CD4-positive, alpha-beta T cell treated with Interleukin-6 at 100 ng/mL for 8 hours (primary cell): ENCODE results near the gene SND1.
A peak's percentile ranks its signal among the peaks of the same experiment; 100 is the strongest.
"Not testable (repeated sequence)": the region's sequence is repeated elsewhere in the genome, so short reads cannot be mapped to it uniquely, and the experiment has no call there.

Experiments used
- DNase-seq: peaks from one replicate; pipeline ENCODE4 v3.0.0-alpha.2; 2020; ENCODE audit warnings: mixed read lengths, low spot score

The SND1 gene

DNA sequence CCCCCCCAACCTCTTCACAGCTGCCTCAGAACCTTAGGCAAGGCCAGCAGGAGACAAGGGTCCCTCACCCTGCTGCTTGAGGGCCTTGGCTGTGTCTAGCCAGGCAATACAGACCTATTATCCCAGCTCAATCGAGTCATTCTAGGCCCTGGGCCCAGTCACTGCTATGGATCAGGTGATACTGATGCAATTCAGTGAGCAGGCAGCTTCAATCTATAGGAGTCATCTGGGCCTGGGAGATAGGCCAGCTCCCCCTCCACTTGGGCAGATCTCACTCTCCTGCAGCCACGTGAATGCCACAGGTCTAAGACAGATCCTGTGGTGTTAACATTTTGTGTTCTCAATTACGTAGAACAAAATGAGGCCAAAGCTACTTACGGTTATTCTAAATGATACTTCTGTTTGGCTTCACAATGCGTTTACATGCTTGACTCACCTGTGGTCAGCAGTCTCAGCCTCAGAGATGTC, 447.2 kb downstream of the SND1 start:
- DNase-seq: no peak

DNA sequence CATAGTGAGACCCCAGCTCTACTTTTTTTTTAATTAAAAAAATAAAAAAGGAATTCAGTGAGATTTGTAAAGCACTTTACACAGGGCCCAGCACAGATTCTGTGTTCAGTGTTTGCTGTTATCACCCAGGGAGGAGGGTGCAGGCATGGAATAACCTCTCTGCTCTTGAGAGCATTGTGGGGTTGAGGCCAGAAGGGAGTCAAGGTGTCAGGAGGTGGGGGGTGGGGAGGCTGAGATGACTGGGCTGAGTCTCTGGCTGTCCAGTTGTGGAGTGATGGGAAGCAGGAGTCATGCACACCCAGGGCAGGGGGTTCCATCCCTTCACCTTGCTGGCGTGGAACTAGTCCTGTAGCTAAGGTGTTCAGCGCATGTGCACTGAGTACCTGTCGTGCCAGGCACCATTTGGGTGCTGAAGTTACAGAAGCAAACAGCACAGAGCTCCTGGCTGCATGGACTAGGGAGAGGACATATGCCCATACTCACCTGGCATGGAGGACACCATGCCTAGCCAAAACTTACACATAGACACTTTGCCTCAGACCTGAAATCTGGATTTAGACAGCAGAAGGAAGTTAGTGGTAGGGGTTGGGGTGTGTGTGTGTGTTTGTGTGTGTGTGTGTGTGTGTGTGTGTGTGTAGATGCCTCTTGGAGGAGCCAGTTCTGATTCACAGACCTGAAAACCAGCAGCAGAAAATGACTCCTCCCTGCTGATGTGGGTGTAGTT, 448.4 kb downstream of the SND1 start:
- DNase-seq: no peak

DNA sequence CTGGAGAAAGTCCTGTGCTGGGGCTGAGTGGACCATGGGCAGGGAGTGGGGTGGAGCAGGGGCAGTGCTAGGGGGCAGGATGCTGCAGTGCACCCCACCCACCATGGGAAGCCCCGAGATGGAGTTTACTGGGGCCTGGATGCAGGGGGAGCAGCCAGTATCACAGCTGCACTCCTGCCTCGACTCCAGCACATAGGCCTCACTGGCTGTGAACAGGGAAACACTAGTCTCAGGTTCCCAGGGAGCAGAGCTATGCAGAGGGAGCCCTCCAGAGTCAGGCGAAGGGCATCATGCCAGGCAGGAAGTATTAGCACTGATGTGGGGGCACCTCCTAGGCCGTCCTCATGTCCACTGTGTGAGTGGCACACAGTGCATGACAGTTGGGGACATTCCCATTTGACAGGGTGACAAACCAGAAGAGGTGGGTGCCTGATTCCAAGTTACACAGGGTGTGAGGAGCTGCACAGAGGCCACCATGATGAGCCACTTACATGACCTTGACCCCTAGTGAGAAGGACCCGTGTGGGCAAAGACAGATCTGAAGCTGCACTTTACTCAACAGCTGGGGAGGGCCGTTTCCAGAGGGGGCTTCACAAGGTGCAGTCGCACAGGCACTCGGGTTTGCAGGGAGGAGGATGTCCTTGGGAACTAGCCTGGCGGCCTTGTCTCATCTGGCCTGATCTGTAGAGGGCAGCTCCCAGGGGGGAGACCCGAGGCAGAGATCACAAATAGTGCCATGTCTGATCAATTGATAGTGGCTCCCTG, 449.1 kb downstream of the SND1 start:
- no peak for DNase-seq

DNA sequence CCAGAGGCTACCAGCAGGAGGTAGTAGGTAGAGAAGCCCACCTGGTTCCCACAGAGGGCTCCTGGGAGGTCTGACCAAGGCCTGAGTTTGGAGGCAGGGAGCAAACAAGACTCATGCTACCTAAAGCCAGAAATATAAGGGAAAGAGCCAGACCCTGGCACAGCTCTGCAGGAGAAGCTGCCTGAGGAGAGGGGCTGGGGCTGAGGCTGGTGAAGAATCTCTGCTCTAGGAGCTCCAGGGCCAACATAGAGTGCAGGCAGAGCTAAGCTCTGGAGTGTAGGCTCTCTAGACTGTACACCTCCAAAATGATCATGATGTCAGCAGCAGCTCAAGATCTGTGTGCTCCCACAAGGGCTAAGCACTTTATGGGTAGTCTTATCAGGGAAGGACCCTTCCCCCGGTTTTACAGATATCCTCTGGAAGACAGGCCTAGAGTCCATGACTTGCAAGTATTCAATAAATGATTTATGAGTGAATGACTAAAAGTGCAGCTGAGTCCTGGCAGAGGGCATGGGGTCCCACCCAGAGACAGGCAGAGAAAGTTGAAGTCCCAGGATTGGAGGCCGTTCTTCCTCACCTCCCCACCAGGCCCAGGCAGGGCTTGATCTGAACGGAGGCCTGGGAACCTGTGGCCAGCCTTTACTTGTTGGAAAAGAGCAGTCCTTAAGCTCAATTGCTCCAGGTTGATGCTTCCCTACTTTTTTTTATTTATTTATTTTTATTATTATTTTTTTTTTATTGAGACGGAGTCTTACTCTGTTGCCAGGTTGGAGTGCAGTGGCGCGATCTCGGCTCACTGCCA, 450.7 kb downstream of the SND1 start:
- DNase-seq: no peak

DNA sequence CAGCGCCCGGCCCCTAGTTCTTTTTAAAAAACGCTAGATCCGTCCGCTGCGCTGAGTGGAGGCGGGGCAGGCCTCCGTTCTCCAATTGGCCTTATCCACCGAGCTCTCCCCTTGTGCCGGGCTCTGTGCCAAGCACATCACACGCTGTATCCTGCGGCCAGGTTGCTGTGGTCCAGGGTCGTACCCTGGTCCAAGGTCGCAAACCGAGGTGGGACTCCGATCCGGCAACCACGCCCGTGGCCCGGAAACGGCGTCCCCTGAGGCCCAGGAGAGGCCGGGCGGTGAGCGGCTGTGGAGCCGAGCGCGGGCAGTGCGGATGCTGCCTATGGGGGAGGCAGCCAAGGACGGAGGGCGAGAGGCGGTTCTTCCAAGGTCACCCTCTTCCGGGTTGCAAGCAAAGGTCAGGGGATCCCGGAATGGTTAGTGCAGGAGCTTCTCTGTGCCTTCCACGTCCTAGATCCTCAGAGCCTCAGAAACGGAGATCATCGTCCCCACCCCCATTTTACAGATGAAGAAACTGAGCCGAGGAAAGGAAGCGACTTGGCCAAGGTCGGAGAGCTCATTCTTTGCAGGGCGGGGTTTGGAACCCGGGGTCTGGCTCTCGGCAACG, 451.6 kb downstream of the SND1 start:
- no peak for DNase-seq

DNA sequence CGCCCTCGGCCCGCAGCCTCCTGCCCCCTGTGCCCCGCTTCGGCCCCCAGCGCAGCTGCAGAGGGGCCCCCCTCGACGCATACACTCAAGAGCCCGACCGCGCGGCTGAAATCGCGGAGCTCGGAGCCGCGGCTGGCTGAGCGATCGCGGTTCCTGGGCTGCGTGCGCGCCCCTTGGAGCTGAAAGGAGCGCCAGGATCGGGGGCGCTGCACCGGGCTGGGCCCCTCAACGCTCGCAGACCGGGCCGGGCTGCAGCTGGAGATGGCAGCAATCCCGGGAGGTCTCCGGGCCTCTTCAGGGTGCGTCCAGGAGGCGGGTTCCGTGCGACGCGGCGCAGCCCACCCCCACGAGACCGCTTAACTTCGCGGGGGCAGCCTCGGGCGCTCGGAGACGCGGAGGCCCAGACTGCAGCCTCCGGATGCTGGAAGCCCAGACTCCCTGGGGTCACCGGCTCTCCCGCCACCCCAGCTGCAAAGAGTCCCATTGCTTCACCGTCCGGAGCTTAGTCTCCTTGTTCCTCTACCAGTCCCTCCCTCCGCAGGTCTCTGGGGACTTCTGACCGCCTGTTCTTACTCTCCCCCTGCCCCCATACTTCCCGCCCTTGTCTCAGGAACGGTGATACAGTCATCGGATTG, 452.2 kb downstream of the SND1 start:
- no peak for DNase-seq

DNA sequence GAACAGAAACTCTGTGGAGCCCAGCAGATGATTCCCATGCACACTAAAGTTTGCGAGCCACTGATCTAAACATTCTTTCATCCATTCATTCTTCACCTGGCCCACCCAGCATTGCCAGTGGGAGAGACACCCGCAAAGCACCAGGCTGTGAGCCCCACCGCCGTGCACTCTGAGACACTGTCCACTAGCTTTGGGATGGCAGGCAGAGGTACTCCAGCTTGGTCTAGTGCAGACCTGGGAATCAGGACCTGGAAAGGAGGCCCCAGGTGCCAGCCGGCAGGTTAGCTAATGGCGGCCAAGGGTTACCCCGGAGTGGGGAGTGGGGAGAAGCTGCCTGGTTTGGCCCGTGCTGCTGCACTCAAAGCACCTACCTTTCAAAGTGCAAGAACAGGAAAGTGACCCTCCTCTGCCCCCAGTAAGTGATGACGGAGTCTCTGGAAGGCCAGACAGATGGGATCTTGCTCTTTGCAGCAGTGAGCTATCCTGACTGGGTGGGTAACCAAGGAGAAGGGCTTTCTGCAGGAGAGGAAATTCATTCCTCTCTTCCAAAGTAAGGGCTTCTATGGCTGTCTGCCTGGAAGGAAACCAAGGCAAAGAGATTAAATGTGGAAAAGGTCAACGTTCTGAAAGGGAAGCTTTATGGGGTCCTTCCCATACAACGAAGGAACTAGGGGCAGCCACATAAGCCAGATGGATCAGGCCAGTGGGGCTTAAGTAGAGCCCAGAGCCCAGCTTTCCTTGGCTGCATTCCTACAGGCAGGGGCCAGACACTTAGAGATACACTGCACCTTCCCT, 453.4 kb downstream of the SND1 start:
- DNase-seq: no peak

DNA sequence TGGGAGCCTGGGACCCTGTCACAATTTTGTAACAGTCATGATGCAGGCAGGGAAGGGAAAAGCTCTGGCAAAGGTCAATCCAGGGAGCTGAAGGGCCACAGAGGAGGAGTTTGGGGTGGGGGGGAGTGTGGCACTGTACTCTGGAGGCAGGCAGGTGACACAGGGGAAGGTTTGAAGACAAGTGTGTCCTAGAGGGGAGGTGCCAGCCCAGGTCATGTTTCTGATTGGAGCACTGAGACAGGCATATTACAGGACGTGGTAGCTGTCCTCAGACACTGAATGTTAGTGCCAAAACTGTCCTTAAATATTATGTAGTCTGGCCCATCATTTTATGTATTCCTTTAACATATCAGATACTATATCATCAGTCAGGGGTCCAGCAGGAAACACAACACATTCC, 454.8 kb downstream of the SND1 start:
- no peak for DNase-seq

DNA sequence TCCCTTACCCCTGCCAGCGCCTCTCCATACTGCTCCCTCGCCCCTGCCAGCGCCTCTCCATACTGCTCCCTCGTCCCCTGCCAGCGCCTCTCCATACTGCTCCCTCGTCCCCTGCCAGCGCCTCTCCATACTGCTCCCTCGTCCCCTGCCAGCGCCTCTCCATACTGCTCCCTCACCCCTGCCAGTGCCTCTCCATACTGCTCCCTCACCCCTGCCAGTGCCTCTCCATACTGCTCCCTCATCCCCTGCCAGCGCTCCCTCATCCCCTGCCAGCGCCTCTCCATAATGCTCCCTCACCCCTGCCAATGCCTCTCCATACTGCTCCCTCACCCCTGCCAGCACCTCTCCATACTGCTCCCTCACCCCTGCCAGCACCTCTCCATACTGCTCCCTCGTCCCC, 455.5 kb downstream of the SND1 start:
- DNase-seq: not testable (repeated sequence)

DNA sequence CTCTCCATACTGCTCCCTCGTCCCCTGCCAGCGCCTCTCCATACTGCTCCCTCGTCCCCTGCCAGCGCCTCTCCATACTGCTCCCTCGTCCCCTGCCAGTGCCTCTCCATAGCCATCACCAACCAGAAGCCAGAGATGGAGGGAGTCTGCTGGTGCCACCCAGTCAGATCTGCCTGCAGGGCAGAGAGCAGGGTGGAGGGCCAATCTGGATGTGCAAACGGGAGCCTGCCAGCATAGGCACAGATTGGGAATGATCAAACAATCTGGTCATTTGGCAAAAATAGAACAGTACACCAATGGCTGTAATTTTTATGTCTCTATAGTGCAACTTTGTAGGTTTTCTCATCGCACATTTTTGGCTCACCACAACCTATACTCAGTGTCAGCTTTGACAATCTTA, 456.1 kb downstream of the SND1 start:
- DNase-seq: no peak

DNA sequence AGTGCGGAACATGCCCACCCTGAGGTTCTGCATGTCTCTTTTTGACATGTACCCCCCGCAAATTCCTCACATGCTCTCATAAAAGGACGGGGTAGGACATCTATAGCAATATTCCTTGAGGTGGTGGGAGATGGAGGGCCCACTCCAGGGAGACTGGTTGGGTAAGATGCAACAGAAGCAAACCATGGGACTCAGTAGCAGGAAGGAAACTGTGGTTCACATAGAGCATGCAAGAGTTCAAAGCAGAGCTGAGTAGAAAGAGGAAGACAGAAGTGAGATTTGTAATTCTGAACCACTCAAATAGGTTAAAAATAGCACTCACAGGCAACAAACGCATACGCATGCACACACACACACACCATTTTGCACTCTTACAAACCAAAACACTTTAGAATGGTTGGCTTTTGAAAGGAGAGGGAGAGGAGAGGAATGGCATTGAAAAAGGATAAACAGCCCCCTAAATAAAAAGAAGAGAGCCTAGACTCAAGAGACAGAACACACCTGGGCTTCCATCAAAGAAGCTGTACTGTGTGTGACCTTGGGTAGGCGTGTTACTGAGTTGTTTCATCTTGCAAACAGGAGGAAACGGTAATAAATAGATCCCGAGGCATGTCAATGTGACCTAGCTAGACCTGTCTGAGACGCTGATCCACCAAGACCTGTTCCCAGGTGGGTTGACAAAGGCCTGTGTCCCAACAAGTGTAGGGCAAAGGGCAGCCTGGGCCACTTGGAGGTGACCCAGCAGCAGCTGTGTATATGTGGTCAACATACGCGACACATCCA, 456.8 kb downstream of the SND1 start:
- peak; percentile 47 for DNase-seq

DNA sequence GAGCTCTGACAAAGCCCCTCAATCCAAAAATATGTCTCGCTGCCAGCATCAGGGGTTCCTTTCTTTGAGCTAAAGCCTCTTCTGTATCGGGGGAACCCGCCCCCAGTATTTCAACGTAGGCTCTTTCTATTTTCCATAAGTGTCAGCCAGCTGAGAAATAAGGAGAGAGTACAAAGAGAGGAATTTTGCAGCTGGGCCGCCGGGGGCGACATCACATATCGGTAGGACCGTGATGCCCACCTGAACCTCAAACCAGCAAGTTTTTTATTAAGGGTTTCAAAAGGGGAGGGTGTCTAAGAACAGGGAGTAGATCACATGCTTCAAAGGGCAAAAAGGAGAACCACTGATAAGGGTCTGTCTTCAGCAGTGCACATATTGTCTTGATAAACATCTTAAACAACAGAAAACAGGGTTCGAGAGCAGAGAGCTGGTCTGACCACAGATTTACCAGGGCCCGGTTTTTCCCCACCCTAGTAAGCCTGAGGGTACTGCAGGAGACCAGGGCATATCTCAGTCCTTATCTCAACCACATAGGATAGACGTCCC, 457.5 kb downstream of the SND1 start:
- not testable (repeated sequence) for DNase-seq

DNA sequence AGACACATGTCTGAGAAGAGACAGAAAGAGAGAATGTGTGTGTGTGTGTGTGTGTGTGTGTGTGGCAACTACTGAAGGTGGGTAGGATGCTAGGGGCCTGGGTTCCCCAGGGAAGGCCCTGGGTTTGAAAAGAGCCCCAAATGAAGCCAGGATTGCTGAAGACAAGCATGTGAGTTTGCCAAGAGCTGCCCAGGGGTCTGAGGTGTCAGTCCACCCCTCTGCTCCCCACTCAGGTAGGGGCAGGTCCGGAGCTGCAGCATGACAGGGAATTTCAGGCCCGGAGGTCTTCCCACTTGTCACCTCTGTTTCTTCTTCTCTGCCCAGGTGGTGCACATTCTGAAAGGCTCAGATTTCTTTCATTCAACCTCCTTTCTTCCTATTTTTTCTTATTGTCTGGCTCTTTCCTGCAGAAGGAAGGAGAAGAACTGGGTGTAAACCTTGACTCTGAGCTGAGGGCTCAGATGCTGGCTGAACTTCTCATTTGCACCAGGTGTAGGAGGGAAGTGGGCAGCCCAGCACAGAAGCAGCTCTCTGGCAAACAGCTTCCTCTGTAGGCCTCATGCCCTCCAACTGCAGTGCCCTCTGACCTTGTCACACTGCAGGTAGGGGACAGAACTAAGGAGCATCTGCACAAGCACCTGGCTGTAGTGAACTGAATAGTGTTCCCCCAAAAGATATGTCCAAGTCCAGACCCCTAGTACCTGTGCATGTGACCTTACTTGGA, 458.8 kb downstream of the SND1 start:
- no peak for DNase-seq

DNA sequence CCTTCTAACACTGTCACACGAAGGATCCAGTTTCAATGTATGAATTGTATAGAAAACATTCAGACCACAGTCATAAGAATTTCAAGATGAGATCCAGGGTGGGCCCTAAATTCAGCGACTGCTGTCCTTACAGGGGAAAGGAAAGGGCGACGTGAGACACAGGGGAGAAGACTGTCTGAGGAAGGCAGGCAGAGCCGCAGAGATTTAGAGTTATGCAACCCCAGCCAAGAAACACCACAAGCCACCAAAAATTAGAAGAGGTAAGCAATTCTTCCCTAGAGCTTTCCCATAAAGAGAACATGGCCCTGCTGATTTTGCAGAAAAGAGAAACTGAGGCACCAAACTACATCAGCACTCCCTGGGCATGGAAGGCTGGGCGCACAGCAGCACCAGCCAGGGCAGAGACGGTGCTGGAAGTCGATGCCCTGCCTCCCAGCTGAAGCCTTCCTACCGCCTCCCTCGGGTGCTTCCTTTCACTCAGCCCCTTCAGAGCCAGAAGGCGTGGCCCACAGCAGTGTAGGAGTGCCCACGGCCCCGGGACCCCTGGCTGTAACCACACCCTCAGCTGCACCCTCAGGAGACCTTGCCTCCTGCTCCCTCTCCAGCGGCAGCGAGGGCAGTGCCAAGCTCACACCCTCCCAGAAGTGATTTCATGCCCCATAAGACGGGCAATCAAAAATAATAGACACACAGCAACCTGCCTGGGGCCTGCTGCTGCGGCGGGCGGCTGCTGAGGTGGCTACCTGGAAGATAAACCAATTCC, 460.2 kb downstream of the SND1 start:
- no peak for DNase-seq

DNA sequence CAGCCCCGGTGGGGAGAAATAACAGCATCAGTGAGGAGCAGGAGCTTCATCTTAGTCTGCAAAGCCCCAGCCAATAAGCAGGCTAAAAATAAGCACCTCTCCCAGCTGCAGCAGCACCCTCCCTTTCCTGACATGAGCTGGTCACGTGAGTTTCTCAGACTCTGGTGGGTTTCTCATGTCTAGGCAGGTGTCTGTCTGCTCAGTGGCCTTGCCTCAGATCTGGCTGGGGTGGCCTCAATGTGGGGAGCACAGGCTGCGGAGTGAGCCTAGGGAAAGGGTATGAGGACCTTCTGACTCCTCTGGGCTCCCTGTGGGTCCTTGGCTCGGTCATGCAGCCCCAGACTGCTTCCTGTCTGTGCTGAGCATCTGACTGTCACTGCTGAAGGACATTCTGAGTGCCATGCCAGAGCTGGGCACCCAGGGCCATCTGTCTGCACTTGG, 460.8 kb downstream of the SND1 start:
- no peak for DNase-seq

DNA sequence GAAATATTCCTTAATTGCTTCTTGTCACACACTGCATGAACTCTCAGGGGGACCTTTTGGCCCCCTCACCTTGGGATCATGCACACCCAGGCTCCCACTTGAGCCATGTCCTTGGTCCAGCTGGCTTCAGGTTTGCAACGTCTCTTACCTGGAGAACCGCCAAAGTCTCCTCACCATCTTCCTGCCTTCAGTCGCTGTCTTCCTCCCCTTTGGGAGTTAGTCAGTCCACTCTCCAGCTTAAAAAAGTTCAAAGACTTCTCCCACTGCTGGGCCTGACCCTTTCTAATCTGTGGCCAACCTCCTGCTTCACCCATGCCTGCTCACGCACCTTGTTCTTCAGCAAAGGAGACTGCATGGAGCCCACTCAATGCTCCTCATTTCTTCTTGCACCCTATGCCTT, 461.8 kb downstream of the SND1 start:
- no peak for DNase-seq

DNA sequence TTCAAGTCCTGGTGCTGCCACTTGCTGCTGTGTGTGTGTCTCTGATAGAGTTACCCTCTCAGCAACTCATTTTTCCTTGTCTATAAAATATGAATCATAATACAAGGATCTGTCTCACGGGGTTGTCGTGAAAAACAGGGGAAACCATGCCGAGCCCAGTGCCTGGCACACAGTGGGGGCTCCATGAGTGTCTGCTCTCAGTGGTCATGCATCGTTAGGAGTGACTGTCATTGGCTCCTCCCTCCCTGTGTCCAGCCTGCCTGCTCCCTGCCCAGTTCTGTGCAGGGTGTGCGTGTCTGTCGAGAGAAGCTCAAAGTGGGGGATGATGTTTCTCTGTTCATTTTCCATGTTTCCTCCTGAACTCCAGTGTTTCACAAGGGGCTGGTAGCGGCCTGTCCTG, 462.8 kb downstream of the SND1 start:
- no peak for DNase-seq

DNA sequence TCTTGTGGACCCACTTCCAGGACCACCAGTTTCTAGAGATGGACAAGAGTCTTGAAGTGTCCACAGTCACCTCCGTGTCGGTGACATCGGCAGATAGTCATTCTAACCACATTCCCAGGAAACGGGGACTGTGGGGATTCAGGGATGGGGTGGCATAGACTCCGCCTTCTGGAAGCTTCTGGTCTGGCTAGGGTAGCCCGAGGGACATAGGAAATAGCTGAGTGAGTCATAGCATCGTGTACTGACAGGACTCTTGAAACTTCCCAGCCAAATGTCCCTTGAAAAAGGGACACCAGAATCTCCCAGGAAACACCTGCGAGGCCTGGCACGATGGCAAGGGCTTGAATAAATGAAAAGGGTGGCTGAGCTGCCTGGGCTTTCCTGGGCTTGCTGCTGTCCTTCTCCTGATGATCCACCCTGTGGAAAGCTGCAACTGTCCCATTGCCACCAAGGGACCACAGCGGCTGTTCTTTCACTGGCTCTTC, 463.4 kb downstream of the SND1 start:
- no peak for DNase-seq
